ENCODE results near the gene FURIN. TPM values are rescaled to one million over a fixed set of nuclear protein-coding genes. Genes with fewer than 3 reads are reported as not detected.

Gene FURIN
- total and polyA plus RNA-seq, 9 of the 15 experiments (the other 6 are each of a cell fraction or from before 2014, with no cell fraction given) = 0.92 to 99.9 (median 34.8) TPM

- in situ Hi-C loops (cut with MboI) = loop anchor here (10.0 kb wide), 1 partner anchor 568 kb away; no protein-coding TSS in a partner anchor
- POLR2A ChIA-PET = interaction anchor here (0.6 to 1.5 kb wide), 4 partner anchors 19 to 166 kb away, joined by 4 to 5 read pairs (median 4); partner anchors contain the start of gene BLM
- H3K4me3 ChIP-seq = no peak overlapping the region
- H3K27ac ChIP-seq (ENCODE audit: extremely low read depth, low read depth, low read length) = no peak overlapping the region
- FAIRE-seq (no peak), DNase-seq (ENCODE audit: extremely low read depth in 1 of 4, low spot score in 3 of 4) (no peak), ATAC-seq (peak; percentile 4; the same call in 1 of the 3 replicates)
- intact Hi-C loops (cut with micrococcal nuclease) = loop anchor here (10.0 kb wide), 1 partner anchor 558 kb away; no protein-coding TSS in a partner anchor
- CTCF ChIA-PET (ENCODE audit: low intra/inter-chr PET ratio) = interaction anchor here (0.6 kb wide), 1 partner anchor 49 kb away, joined by 3 read pairs; no protein-coding TSS in a partner anchor
- H3K9me1 ChIP-seq (ENCODE audit: control insufficient read depth, insufficient read depth, low read length) = peaks cover 3% of the 10 kb centered on the region
- no peaks in the 10 kb centered on the region for H3K79me2 ChIP-seq (ENCODE audit: control insufficient read depth, insufficient read depth, low read length)
- no peaks in the 10 kb centered on the region for H3K9me3 ChIP-seq (replicated peaks; ENCODE audit: control insufficient read depth, insufficient read depth, low read depth, low read length)
- H3K36me3 ChIP-seq (ENCODE audit: control insufficient read depth, insufficient read depth, low read length) = peaks cover 56% of the 10 kb centered on the region
- H3K9ac ChIP-seq (ENCODE audit: insufficient read depth in 1 of 2, low read depth in 2 of 2, low read length in 2 of 2) = peak overlapping the region in 1 of 2 experiments; percentile 64; a peak in 1 of 4 replicates
- H4K20me1 ChIP-seq (replicated peaks; ENCODE audit: control insufficient read depth, insufficient read depth, low read length) = peaks cover 6% of the 10 kb centered on the region; the same call in 1 of the 2 replicates
- no TSS peak for BruUV-seq (replicated peaks)
- no peak overlapping the region for H3K4me2 ChIP-seq (ENCODE audit: insufficient read depth, low read length)
- H3K4me1 ChIP-seq (replicated peaks in 1 of 2; ENCODE audit: control insufficient read depth in 2 of 2, insufficient read depth in 2 of 2, low read length in 2 of 2) = peaks cover 10 to 67% of the 10 kb centered on the region in 2 experiments; a peak in 4 of 5 replicates
- no peaks in the 10 kb centered on the region for H3K27me3 ChIP-seq (ENCODE audit: control insufficient read depth in 2 of 2, insufficient read depth in 2 of 2, low read length in 2 of 2)
- H2AFZ ChIP-seq (ENCODE audit: low read depth, low read length) = no peak overlapping the region
- WGBS (ENCODE audit: insufficient coverage, low coverage, missing lambda C conversion rate) = 81% methylated on average over 10 of the region's 13 CpGs
- TF ChIP-seq PTTG1 (tag; IDR thresholded peaks at IDR 0.05; ENCODE audit: low read depth) (no peak), GMEB1 (CRISPR knock-in tag; IDR thresholded peaks at IDR 0.05) (no peak), USF1 (CRISPR knock-in tag; IDR thresholded peaks at IDR 0.05) (no peak), RBFOX2 (IDR thresholded peaks at IDR 0.05; ENCODE audit: low read depth, low read length) (peak; percentile 49), ETV1 (tag; conservative IDR thresholded peaks at IDR 0.05; ENCODE audit: low read depth) (no peak), MITF (IDR thresholded peaks at IDR 0.05) (no peak), TAF1 (IDR thresholded peaks at IDR 0.05; ENCODE audit: control insufficient read depth, extremely low read depth, insufficient read depth, low read length, severe bottlenecking) (no peak), YY1 (IDR thresholded peaks at IDR 0.05; ENCODE audit: borderline replicate concordance in 1 of 3, control insufficient read depth in 1 of 3, extremely low read depth in 1 of 3, insufficient read depth in 3 of 3, insufficient read length in 1 of 3, insufficient replicate concordance in 2 of 3, low read depth in 1 of 3, low read length in 2 of 3) (no peak), POU5F1 (IDR thresholded peaks at IDR 0.05; ENCODE audit: borderline replicate concordance, low read depth, low read length, partially characterized antibody) (no peak), BRD4 (IDR thresholded peaks at IDR 0.05) (no peak), POLR2AphosphoS2 (IDR thresholded peaks at IDR 0.05; ENCODE audit: low read length) (peak; percentile 24; the same call in 1 of the 2 replicates), ELK3 (CRISPR knock-in tag; IDR thresholded peaks at IDR 0.05) (no peak), ZNF184 (CRISPR knock-in tag; IDR thresholded peaks at IDR 0.05) (no peak), MTA2 (IDR thresholded peaks at IDR 0.05; ENCODE audit: low read depth) (no peak), NFIX (CRISPR knock-in tag; IDR thresholded peaks at IDR 0.05; ENCODE audit: low read depth) (no peak)
These were observed 14.6 kb downstream of the FURIN start for GRCh38 chr15:90882781-90883525.

Measured in K562 (cell line).